ENCODE measurements around the gene MAP3K5. TPM values are rescaled to one million over a fixed set of nuclear protein-coding genes. Genes with fewer than 3 reads are reported as not detected.

MAP3K5 gene
- total and polyA plus RNA-seq, 2 donors (not counting 3 experiments of a cell fraction or from before 2014, with no cell fraction given) = 1.5 to 7.0 TPM

DNA sequence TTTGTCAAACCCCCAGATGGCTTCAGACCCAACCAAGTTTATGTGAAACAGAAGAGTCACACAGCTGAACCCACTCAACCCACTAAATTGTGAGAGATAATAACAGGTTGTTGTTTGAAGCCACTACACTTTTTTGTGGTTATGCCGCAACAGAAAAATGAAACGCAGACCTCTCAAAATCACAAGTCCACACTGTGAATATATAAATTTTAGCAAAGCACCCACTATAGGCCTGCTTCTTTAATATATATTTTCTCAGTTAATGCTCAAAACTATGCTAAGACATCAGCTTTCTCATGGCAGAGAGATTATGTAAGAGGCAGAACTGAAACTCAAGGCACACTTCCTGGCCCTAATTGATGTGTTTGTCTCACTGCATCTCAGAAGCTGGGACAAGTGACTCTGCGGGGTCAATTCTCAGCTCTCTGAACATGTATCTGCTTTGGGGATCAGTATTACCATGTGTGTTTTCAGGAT lies 27.7 kb downstream of the MAP3K5 start:
- peaks cover 11% of the 10 kb centered on the region for H3K79me2 ChIP-seq (ENCODE audit: control insufficient read depth, insufficient read depth, low read length)
- BruUV-seq (replicated peaks) = no TSS peak
- H3K4me3 ChIP-seq (replicated peaks in 1 of 3; ENCODE audit: insufficient read depth in 1 of 3, low read depth in 1 of 3, low read length in 3 of 3) = no peak overlapping the region
- no peak for FAIRE-seq
- H3K36me3 ChIP-seq (ENCODE audit: control insufficient read depth in 2 of 2, extremely low read depth in 1 of 2, insufficient read depth in 2 of 2, low read length in 2 of 2) = no peaks in the 10 kb centered on the region
- CTCF ChIA-PET = interaction anchor here (1.6 kb wide), 1 partner anchor 28 kb away, joined by 4 read pairs; the partner anchor contains the start of gene MAP3K5
- no peak overlapping the region for H2AFZ ChIP-seq (ENCODE audit: low read depth, low read length)
- H3K9me3 ChIP-seq (replicated peaks; ENCODE audit: control insufficient read depth, insufficient read depth, low read length) = no peaks in the 10 kb centered on the region
- POLR2A ChIA-PET = no interaction called here
- TF ChIP-seq MYC (IDR thresholded peaks at IDR 0.05; ENCODE audit: low read depth, low read length) (no peak), POLR2AphosphoS5 (IDR thresholded peaks at IDR 0.05; ENCODE audit: insufficient read depth, low read depth, low read length) (no peak), POLR2A (IDR thresholded peaks at IDR 0.05; ENCODE audit: low read depth, low read length) (no peak), FOS (IDR thresholded peaks at IDR 0.05; ENCODE audit: borderline replicate concordance, insufficient read depth, low read length) (no peak), EZH2 (IDR thresholded peaks at IDR 0.05; ENCODE audit: borderline replicate concordance, low read depth, low read length, severe bottlenecking) (no peak), JUN (IDR thresholded peaks at IDR 0.05; ENCODE audit: borderline replicate concordance, insufficient read depth, insufficient read length, low read depth) (no peak), GATA2 (IDR thresholded peaks at IDR 0.05; ENCODE audit: insufficient read depth, insufficient read length, low read depth, low read length) (no peak)
- TF ChIP-seq, protein P1, sequence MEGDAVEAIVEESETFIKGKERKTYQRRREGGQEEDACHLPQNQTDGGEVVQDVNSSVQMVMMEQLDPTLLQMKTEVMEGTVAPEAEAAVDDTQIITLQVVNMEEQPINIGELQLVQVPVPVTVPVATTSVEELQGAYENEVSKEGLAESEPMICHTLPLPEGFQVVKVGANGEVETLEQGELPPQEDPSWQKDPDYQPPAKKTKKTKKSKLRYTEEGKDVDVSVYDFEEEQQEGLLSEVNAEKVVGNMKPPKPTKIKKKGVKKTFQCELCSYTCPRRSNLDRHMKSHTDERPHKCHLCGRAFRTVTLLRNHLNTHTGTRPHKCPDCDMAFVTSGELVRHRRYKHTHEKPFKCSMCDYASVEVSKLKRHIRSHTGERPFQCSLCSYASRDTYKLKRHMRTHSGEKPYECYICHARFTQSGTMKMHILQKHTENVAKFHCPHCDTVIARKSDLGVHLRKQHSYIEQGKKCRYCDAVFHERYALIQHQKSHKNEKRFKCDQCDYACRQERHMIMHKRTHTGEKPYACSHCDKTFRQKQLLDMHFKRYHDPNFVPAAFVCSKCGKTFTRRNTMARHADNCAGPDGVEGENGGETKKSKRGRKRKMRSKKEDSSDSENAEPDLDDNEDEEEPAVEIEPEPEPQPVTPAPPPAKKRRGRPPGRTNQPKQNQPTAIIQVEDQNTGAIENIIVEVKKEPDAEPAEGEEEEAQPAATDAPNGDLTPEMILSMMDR (IDR thresholded peaks at IDR 0.05; ENCODE audit: extremely low read depth in 1 of 2, insufficient read depth in 1 of 2, low read depth in 1 of 2, low read length in 2 of 2) = no peak
- TF ChIP-seq, protein P2, sequence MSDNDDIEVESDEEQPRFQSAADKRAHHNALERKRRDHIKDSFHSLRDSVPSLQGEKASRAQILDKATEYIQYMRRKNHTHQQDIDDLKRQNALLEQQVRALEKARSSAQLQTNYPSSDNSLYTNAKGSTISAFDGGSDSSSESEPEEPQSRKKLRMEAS (IDR thresholded peaks at IDR 0.05; ENCODE audit: insufficient read depth, insufficient read length) = no peak
- dilution Hi-C loops (cut with MboI; ENCODE audit: extremely low pct_ligation_motif_present, low sequenced_read_pairs) = no loop called here
- H3K9me1 ChIP-seq (replicated peaks; ENCODE audit: control insufficient read depth, extremely low read depth, insufficient read depth, low read length) = no peaks in the 10 kb centered on the region
- no peak overlapping the region for H3K9ac ChIP-seq (replicated peaks; ENCODE audit: extremely low read depth, insufficient read depth, low read length)
- H4K20me1 ChIP-seq (replicated peaks; ENCODE audit: control insufficient read depth, extremely low read depth, insufficient read depth, low read length) = no peaks in the 10 kb centered on the region
- no peaks in the 10 kb centered on the region for H3K27me3 ChIP-seq (ENCODE audit: control insufficient read depth in 2 of 2, insufficient read depth in 2 of 2, low read length in 2 of 2)
- H3K27ac ChIP-seq (ENCODE audit: insufficient read depth, low read depth, low read length) = no peak overlapping the region
- no peak for DNase-seq (ENCODE audit: low read depth, low spot score)
- H3K4me1 ChIP-seq (ENCODE audit: control insufficient read depth, extremely low read depth, insufficient read depth, low read length) = peaks cover 14% of the 10 kb centered on the region
- H3K4me2 ChIP-seq (ENCODE audit: insufficient read depth, low read length) = no peak overlapping the region
- intact Hi-C loops (cut with micrococcal nuclease) = no loop called here

Data from endothelial cell of umbilical vein (primary cell).